GM19043 (cell line): ENCODE data around the gene TACC3.

Experiments
- ATAC-seq: cut with Tn5 transposase; IDR thresholded peaks from one replicate; pipeline ENCODE4 v1.9.1; 2021; ENCODE audit warnings: low read depth; ENCODE audit not compliant: unreplicated experiment

The TACC3 gene

GRCh38 chr4:1786544-1787362 is 65.4 kb downstream of the TACC3 start:
- ATAC-seq: no peak

GRCh38 chr4:1787411-1788077 is 66.2 kb downstream of the TACC3 start:
- no peak for ATAC-seq

- ATAC-seq: no peak
Observed at GRCh38 chr4:1788254-1788973, 67.1 kb downstream of the TACC3 start.

- no peak for ATAC-seq
Observed at GRCh38 chr4:1789552-1789951, 68.2 kb downstream of the TACC3 start.

DNA sequence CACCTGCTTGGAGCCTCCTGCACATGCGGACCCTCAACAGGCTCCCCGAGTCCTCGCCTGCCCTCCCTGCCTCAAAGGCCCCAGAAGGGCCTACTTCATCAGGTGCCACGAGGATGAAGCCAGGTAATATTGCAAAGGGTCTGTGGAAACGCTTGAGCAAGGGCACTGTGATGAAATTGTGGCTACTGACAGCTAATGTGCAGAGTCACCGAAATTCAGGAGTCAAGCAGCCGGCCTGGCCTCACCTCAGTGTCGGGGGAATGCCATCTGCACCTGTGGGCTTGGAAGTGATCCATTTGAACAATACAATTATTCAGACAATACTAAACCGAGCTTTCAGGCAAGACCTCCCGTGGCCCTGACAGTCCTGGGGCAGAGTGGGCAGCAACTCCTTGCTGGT is 68.7 kb downstream of the TACC3 start:
- no peak for ATAC-seq

- no peak for ATAC-seq
Observed at GRCh38 chr4:1792158-1792831, 71.0 kb downstream of the TACC3 start.

DNA sequence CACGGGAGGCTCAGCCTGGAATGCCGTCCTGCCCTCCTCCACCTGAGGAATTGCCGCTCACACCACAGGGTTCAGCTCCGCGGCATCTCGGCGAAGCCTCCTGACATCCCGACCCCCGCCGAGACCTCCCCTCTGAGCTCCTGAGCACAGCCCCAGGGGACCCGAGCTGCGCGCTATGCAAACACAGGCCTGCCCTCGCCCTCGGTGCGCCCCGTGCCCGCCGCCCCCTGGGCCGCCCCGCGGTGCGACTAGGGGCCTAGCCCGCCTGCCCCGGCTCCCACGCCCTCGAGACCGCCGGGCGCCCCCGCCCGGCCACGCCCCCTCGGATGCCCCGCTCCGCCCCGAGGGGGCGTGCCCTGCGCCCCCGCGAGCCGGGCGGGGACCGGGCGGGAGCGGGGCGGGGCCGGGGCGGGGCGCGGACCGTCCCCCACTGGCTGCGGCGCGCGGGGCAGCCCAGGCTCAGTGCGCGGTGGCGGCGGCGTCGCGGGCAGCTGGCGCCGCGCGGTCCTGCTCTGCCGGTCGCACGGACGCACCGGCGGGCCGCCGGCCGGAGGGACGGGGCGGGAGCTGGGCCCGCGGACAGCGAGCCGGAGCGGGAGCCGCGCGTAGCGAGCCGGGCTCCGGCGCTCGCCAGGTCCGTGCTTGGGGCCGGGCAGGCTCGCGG is 71.6 kb downstream of the TACC3 start, which contains the start of gene FGFR3:
TSS of gene FGFR3 (plus strand) at position 462 of the 664 bp plus-strand sequence. CDS start 642 bp downstream, outside the sequence.
- no peak for ATAC-seq

- no peak for ATAC-seq
Observed at GRCh38 chr4:1793496-1793840, 72.1 kb downstream of the TACC3 start.

GRCh38 chr4:1793940-1794808 is 72.9 kb downstream of the TACC3 start:
- ATAC-seq: no peak
